Measurements from ENCODE around the gene SALL1.

DNA sequence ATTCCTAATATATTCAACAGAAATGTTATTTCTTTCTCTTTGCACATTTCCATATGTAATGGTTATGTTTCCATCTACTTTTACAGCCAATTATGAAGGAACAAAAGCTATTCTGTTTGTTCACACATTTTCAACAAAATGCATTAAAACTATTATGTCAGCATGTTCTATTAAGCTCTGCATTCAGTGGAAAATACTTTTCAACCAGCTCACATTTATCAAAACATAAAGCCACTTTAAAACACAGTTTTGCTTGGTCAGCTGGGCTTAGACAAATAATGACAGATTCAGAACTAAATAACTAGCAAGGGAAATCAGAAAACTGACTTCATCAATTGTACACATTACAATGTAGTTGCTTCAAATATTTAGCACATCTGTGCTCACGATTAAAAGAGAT, 6.9 kb downstream of the SALL1 start:
- TF ChIP-seq SUZ12 (IDR thresholded peaks at IDR 0.05; ENCODE audit: extremely low read depth, insufficient read depth, insufficient read length): no peak
- TF ChIP-seq YY1 (IDR thresholded peaks at IDR 0.05; ENCODE audit: insufficient read depth, insufficient read length): no peak

Data from NT2/D1 (cell line).